ENCODE measurements around the gene GALE.
"Not testable (repeated sequence)": the region's sequence is repeated elsewhere in the genome, so short reads cannot be mapped to it uniquely, and the experiment has no call there.

Gene GALE

DNA sequence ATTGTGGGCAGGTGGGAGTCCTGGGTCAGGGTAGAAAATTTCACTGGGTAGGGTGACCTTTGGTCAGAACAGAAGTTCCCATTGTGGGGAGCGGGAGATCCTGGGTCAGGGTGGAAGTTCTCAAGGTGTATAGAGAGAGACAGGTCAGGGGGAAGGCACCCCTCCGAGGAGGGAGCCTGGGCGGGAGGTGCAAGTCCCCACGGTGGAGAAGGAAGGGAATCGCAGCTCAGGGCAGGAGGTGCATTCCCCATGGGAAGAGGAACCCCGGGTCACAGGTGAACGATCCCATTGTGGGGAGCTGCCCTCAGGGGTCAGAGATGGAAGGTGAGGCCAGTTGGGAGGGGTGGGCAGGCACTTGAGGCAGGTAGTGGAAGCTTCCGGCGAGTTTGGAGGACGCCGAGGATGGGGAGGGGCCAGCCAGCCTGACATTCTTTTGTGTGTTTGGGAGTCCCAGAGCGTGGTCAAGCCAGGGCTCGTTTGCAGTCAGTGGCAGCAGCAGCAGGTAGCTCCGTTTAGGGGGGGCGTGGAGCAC, 9.0 kb downstream of the GALE start:
- no peak for DNase-seq

DNA sequence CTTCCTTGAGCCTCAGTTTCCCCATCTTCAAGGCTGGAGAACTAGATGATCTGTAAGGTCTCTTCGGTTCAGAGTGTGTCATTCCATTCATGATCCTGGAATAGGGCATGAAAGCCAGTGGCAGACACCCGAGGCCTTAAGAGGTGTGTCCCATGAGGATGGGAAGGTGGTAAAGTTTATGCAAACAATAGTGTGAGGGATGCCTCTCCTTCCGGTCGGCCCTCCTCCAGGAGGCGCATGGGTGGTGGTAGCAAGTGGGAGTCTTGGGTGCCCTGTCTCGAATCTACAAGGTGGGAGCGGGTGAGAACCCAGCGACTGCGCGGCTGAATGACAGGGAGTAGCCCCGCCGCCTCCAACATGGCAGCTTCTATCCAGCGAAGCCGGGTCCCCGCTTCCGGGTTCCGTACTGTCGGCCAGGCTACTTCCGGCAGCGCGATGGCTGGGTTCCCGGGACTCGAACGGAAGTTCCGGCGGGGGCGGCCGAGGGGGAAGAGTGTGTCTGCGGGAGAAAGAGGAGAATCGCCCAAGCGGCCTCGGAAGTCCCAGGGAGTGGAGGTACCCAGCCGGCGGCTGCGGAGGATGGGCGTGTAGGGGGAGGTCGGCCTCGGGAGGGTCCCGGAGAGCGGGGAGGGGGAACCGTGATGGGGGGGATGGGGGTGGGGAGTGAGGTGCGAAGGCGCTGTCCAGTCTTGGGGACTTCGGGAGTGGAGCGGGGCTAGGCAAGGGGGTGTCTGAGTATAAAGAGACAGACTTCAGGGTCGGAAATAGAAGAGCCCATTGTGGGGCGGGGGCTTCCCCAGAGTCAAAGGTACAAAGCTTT, 9.6 kb downstream of the GALE start, which contains the start of gene LYPLA2:
TSS of gene LYPLA2 (plus strand) at position 450 of the 820 bp plus-strand sequence. CDS start 1,538 bp downstream, outside the sequence.
- DNase-seq: no peak

DNA sequence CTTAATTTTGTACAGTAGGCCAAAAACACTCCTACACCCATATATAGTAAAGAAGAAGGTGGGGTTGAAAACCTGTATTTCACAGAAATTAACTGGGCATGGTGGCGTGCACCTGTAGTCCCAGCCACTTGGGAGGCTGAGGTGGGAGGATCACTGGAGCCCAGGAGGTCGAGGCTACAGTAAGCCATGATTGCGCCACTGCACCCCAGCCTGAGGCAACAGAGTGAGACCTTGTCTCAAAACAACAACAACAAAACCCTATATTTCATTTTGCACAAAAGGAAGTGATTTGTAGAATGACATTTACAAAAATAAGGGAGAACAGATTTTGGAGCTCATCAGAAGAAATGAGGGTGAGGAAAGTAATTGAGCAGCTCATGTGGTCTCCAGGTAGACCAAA, 11.9 kb downstream of the GALE start:
- no peak for DNase-seq

DNA sequence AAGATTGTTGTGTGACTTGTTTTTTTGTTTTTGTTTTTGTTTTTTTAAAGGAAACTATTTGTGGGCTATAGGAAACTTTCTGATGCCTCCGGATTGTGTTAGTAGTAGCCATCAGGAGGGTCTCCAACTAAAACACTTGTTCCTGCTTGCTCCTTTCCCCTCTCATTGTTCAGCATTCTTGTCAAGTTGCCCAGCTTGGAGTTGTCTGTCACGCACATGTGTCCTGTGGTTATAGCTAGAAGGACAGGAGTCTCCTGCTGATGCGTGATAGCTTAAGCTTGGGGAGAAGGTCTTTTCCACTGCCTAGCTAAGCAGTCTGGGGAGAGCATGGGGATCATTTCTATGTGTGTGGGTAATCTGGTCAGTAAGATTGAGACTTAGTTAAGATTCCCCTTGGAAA, 12.9 kb downstream of the GALE start:
- DNase-seq: no peak

DNA sequence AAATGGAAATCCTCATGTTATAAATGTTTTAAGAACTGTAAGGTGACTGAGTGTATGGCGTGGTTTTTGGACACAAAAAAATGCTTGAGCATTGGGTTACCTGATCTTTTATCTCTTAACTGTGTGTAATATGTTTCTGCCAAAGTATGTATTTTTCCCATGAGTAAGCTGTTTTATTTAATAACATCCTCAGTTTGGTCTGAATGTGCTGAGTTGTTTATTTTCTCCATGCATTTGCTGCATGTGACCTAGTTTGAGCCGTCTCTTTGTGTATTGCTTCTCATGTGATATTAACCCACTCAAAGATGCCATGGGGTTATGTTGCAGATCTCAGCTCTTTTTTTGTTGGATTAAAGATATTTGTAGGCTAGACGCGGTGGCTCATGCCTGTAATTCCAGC, 15.7 kb downstream of the GALE start:
- no peak for DNase-seq

DNA sequence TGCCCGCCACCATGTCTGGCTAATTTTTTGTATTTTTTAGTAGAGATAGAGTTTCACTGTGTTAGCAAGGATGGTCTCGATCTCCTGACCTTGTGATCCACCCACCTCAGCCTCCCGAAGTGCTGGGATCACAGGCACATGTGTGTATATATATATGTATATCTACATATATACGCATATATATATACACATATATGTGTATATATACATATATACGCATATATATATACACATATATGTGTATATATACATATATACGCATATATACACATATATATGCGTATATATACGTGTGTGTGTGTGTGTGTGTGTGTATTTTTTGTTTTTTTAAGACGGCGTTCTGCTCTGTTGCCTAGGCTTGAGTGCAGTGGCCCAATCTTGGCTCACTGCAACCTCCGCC, 17.4 kb downstream of the GALE start:
- not testable (repeated sequence) for DNase-seq

DNA sequence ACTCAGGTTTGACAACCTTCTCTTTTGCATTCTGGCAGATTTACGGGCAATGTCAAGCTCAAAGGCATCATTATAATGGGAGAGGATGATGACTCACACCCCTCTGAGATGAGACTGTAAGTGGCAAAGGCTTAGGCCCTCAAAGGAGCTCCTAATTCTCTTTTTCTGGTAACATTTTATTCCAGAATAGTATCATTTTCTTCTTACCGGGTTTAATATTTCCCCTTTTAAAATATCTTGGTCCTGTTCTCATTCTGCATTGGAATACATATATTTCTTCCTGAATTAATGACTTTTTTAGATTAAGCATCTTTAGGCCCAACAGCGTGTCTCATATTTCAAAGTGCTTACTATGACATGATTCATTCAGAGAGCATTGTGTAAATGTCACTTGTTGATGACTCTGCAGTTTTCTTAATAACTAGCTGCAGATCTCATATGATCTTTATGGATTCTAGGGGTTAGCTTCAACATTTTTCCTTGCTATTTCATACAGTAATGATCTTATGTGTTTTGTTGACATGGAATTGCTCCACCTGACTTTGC, 20.7 kb downstream of the GALE start:
- no peak for DNase-seq

DNA sequence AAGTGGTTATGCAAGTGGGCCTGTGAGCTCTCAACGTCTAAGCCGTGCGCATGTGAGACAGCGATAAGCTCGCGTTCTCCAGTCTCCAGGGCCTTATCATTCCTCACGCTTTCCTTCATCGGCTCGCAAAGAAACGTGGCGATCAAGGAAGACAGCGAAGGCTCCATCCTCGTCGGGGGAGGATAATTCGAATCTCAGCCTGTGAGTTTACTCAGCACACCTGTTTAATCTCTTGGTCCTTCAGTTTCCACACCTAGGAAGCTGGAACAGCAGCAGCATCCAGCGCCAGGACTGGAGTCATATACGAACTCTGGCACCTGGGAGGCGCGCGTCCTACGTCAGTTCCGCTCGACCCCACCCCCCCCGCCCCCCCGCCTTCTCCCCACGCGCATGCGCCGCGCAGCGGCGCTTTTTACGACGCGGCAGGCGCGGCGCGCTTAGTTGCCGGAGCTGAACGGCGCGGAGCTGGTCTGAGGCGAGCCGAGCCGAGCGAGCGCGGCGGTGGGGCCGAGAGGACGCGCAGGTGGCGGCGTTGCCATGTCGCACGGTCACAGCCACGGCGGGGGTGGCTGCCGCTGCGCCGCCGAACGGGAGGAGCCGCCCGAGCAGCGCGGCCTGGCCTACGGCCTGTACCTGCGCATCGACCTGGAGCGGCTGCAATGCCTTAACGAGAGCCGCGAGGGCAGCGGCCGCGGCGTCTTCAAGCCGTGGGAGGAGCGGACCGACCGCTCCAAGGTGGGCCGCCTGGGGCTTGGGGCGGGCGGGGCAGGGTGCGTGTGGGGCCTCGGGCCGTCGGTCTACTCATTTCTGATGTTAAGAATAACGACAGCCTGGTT, 22.4 kb downstream of the GALE start, which contains the start of gene PITHD1:
TSS of gene PITHD1 (plus strand) at position 440 of the 836 bp plus-strand sequence. CDS start at position 538, 98 bp downstream.
- DNase-seq: peak; percentile 58

DNA sequence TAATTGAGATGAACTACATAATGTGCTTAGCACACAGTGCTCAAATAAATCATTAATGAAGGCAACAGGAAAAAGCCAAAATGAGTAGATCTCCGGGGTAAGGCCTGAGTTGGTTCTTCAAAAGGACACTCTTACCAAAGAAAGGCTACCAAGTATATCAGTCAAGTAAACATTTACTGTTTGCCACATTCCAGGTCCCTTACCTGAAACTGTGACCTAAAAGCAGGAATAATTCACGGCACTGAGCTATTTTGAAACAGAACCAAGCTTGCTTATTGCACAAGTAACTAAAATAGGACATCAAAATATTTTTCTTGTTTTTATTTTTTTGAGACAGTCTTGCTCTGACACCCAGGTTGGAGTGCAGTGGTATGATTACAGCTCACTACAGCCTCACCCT, 24.3 kb downstream of the GALE start:
- DNase-seq: no peak

DNA sequence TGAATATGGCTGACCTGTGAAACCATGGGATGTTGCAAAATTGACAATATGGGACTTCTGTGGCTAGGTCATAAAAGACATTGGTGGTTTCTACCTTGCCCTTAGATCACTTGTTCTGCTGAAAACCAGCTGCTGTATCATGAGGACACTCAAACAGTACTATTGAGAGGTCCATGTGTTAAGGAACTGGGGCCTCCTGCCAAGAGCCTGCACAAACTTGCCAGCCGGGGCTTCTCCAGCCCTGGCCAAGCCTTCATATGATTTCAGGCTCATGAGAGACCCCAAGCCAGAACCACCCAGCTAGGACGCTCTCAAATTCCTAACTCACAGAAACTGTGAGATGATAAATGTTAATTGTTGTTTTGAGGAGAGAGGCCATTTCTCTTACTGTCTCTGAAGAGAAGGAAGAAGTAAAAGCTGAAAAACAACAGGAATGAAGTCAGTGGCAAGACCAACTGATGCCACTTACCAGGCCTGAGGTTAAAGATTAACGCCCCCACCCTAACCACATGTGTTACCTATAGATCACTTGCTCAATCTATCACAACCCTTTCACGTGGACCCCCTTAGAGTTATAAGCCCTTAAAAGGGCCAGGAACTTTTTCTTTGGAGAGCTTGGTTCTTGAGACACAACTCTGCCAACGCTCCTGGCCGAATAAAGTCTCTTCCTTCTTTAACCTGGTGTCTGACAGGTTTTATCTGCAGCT, 26.2 kb downstream of the GALE start:
- no peak for DNase-seq

DNA sequence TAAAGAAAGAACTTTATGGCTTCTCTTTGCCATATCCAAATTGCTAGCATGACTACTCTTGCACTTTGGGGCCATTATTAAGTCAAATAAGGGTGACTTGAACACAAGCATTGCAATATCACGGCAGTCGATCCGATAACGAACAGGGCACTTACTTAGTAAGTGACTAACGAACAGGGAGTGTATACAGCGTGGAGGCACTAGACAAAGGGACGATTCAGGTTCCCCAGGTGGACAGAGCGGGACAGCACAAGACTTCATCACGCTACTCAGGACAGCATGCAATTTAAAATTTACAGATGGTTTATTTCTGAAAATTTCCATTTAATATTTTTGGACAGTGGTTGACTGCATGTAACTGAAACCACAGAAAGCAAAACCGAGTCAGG, 27.7 kb downstream of the GALE start:
- no peak for DNase-seq

DNA sequence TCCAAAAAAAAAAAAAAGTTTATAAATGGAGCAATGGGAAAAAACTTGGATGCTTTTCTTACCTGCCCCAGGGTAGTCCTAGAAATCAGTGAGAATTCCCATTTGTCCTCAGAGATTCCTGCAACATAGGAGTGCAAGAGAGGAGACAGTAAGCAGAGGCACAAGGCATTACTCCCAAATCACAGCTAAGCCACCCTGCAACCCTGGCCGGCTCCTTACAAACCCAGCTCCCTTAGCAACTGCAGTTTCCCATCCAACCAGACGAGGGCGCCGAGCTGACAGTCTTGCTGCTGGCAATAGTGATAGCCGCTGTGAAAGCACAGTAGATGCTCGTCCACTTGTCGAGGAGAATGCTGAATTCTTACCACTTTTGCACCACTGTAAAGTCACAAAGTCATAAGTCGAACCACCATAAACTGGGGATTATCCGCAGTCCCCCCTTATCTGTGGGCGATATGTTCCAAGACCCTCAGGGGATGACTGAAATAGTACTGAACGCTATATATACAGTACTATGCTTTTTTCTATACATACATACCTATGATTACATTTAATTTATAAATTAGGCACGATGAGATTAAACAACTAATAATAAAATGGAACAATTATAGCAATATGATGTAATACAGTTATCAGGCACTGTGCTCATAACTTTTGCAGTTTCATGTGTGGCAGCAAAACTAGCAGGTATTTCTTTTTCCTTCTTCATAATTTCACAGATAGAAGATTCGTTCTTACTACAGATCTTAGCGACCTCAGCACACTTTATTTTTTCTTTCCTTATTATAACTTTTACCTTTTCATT, 28.3 kb downstream of the GALE start:
- peak; percentile 16 for DNase-seq

DNA sequence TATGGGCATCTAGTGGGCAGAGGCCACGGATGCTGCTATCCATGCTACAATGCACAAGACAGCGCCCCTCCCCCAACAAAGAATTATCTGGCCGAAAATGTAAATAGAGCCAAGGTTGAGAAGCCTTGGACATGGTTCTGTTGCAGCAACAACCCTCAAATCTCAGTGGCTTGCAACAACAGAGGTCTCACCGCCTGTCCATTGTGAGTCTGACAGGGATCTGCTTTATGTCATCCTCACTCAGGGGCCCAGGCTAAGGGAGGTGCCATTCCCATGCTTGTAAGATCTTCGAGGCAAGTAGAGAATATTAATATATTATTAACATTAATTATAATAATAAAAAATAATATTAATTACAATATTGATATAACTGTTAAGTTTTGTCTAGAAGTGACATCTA, 31.8 kb downstream of the GALE start:
- DNase-seq: no peak

DNA sequence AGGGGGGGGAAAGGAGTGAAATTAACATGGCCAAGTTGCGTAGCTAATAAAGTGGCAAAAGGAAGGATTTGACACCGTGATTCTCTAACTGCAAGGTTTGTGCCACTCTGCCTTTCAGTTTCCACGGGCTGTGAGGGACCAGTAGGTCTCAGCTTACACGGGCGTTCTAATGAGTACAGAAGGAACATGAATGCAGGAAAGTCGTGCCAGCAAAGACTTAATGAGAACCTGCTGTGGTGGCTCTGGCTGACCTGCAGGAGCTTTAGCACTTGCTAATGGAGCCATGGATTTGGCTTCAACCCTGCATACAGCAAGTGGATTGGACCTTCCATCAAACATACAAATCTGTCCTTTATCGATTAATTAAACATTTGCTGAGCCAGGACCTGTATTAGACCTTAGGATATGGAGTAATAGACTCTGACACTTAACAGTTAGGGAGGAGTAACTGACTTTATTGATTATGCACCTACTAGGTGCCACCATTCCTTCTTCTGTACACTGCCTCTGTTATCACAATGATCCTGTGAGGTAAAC, 37.4 kb downstream of the GALE start:
- no peak for DNase-seq

DNA sequence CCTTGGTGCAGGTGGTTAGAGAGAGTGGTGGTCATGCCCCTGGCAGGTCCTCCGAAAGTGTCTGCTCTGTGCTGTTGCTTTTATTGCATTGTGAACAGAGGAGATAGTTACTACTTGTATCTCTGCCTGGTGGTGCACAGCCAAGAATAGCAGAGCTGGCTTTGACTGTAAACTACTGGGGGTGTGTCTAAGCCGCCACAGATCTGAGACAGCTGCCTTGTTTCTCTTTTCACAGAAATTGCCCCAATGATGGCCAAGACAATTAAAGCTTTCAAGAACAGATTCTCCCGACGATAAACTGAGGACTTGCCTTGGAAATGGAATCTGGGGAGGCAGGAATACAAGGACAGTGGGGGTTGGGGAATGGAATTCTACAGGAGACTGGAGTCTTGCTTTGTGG, 41.3 kb downstream of the GALE start:
- no peak for DNase-seq

DNA sequence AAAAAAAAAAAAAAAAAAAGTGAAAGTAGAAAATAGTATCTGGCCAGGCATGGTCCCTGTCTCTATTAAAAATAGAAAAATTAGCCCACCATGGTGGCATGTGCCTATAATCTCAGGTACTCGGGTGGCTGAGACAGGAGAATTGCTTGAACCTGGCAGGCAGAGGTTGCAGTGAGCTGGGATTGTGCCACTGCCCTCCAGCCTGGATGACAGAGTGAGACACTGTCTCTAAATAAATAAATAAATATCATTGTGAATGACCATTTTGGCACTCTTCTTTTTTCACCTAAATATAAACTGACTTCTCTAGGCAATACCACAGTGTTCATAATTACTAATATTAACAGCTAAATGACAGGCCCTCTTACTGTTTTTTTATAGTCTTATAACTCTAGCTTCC, 42.7 kb downstream of the GALE start:
- DNase-seq: no peak

DNA sequence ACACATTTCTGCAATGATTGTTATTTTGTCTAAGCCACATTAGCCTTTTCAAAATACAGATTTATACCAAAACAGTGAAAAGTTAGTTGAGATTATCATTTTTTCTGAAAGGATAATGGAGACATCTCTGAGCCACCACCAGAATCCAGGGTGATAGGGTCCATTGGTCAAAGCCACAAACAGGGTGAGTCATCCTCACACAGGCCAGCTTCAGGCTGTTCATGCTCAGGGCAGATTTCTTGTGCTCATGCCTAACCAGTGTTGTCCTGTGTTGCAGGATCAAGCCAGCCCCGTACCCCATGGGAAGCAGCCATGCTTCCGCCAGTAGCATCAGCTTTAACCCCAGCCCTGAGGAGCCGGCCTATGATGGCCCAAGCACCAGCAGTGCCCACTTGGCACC, 43.9 kb downstream of the GALE start:
- no peak for DNase-seq

DNA sequence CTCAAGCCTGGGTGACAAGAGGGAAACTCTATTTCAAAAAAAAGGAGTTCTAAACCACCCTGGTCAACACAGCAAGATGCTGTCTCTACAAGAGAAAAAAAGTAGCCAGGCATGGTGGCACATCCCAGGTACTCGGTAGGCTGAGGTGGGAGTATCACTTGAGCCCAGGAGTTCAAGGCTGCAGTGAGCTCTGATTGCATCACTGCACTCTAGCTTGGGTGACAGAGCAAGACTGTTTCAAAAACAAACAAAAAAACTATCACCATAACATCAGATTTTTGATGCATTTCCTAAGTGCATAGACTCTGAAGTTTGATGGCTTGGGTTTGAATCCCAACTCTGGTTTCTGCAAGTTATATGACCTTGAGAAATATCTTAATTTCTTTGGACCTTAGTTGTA, 47.6 kb downstream of the GALE start:
- DNase-seq: no peak

DNA sequence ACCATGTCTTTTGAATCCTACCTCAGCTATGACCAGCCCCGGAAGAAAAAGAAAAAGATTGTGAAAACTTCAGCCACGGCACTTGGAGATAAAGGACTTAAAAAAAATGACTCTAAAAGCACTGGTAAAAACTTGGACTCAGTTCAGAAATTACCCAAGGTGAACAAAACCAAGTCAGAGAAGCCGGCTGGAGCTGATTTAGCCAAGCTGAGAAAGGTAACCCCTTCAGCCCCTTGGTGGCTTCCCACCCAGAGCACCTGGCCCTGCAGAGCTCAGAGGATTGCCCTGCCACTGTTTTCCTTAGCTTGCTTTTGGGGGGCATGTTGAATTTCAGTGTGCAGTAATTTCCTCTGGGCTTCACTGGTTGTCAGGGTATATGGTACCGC, 48.7 kb downstream of the GALE start:
- DNase-seq: no peak

DNA sequence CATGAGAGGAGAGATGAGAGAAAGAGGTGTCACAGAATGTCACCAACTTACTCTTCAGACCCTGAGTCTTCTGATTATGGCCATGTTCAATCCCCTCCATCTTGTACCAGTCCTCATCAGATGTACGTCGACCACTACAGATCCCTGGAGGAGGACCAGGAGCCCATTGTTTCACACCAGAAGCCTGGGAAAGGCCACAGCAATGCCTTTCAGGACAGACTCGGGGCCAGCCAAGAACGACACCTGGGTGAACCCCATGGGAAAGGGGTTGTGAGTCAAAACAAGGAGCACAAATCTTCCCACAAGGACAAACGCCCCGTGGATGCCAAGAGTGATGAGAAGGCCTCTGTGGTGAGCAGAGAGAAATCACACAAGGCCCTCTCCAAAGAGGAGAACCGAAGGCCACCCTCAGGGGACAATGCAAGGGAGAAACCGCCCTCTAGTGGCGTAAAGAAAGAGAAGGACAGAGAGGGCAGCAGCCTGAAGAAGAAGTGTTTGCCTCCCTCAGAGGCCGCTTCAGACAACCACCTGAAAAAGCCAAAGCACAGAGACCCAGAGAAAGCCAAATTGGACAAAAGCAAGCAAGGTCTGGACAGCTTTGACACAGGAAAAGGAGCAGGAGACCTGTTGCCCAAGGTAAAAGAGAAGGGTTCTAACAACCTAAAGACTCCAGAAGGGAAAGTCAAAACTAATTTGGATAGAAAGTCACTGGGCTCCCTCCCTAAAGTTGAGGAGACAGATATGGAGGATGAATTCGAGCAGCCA, 49.3 kb downstream of the GALE start:
- DNase-seq: no peak

DNA sequence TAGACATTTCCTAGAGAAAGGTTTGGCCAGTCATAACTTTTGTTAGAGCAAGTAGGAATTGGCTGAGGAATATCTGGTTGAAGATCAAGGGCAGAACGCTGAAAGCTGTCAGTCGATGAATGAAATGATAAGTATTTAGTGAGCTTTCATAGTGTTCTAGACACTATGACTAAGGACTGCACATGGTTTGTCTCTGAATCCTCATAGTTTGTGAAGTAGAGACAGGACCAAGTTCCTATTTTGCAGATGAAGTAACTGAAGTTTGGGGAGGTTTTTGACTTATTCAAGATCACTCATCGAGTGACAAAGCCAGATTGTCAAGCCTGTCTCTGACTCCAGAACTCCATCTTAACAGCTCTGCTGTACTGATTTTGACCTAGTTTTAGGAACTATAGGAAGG, 52.5 kb downstream of the GALE start:
- DNase-seq: no peak

Data from NCI-H1417 treated with DMSO at 0.1 percent for 48 hours (cell line).